NCI-H1694 treated with DMSO at 0.1 percent for 48 hours (cell line): ENCODE data around the gene TXNL4B.
A peak's percentile ranks its signal among the peaks of the same experiment; 100 is the strongest.
"Not testable (repeated sequence)": the region's sequence is repeated elsewhere in the genome, so short reads cannot be mapped to it uniquely, and the experiment has no call there.

Source experiments
- DNase-seq: peaks from one replicate; lab custom pipeline; 2025; lab: John Stamatoyannopoulos, UW

TXNL4B gene

DNA sequence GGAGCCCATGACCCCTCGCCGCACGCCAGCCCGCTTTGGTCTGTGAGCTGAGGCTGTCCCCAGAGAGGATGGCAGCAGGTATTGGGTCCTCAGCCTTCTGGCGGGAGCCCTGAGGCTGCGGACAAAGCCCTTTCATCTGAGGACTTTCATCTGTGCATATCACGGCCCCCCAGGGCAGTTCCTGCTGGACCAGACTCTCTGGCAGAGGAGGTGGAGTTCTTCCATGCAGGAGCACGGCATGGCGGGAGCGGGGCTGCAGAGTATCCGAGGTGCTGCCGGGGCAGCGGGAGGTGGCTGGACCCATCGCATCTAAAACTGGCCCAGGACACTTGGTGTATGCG is 19.0 kb upstream of the TXNL4B start:
- DNase-seq = no peak

- no peak for DNase-seq
These were observed 18.4 kb upstream of the TXNL4B start for GRCh38 chr16:72111657-72112451.

GRCh38 chr16:72110662-72111615 is 17.5 kb upstream of the TXNL4B start:
- DNase-seq = no peak

GRCh38 chr16:72109966-72110530 is 16.6 kb upstream of the TXNL4B start:
- DNase-seq = no peak

- DNase-seq = no peak
These were observed 15.9 kb upstream of the TXNL4B start for GRCh38 chr16:72109300-72109699.

DNA sequence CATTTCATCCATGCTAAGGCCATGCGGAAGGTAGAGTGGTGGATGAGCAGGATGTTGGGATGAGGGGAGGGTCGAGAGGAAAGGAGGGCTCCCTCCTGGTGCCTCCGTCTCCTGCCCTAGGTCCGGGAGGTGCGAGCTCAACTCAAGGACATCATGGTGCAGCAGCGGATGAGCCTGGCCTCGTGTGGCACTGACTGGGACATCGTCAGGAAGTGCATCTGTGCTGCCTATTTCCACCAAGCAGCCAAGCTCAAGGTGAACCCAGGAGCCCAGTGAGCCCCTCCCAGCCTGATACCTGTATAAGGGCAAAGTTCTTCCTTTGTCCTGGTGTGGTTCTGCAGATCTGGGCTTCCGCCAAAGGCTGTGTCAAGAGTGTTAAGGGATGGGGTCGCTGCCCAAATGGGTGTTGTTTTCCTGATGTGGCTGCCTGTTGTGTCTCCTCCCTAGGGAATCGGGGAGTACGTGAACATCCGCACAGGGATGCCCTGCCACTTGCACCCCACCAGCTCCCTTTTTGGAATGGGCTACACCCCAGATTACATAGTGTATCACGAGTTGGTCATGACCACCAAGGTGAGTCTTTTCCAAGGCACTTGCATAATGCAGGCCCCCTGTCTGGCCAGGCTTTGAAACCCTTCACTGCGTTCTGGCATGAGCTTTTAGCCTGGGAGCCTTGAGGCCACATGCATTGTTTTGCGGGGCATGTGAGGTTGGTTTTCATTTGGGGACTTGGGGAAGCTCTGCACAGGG is 15.1 kb upstream of the TXNL4B start:
- no peak for DNase-seq

DNA sequence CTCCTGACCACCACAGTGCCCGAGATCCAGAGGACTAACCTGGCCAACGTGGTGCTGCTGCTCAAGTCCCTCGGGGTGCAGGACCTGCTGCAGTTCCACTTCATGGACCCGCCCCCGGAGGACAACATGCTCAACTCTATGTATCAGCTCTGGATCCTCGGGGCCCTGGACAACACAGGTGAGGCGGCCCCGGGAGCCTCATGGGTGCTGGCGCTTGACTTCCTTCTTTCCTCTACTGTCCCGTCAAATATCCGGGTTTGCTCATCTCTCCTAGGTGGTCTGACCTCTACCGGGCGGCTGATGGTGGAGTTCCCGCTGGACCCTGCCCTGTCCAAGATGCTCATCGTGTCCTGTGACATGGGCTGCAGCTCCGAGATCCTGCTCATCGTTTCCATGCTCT is 14.0 kb upstream of the TXNL4B start:
- no peak for DNase-seq

DNA sequence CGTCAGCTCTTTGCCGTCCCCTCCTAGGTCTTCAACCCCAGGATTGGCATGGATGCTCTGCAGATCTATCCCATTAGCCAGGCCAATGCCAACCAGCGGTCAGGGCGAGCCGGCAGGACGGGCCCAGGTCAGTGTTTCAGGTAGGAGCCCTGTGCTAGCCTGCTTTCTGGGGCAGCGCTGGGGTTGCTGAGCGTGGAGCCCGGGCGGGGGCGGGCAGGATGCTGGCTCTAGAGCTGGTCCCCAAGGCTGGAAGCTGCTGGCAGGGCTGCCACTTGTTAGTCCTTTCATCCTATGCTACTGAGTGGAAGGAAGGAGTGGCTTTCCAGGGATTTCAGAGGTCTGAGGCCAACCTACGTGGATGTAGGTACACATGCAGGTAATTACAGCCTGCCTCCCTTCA is 12.6 kb upstream of the TXNL4B start:
- DNase-seq = no peak

- DNase-seq = no peak
These were observed 11.5 kb upstream of the TXNL4B start for GRCh38 chr16:72104905-72105304.

GRCh38 chr16:72101195-72101594 is 7.8 kb upstream of the TXNL4B start:
- no peak for DNase-seq

- DNase-seq = peak; percentile 46
These were observed 6.0 kb upstream of the TXNL4B start for GRCh38 chr16:72099377-72099818.

- DNase-seq = no peak
These were observed 5.5 kb upstream of the TXNL4B start for GRCh38 chr16:72098936-72099335.

DNA sequence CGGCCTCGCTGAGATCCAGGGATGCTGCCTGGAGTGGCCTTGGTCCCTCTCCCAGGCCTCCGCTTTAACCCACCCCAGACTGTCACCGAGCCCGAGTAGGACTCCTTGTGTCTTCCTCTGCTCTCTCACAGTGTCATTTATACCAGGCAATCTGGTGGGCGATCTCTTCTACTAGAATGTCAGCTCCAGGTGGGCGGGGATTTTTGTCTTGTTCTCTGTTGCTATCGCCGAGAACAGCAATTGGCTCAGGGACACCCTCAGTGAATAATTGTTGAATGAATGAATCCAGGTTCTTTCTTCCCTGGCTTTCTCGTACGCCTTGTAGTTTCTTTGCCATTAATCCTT is 818 bp upstream of the TXNL4B start:
- DNase-seq = no peak

- no peak for DNase-seq
These were observed 480 bp downstream of the TXNL4B start for GRCh38 chr16:72092832-72093447.

GRCh38 chr16:72091217-72091616 is 2.2 kb downstream of the TXNL4B start:
- no peak for DNase-seq

DNA sequence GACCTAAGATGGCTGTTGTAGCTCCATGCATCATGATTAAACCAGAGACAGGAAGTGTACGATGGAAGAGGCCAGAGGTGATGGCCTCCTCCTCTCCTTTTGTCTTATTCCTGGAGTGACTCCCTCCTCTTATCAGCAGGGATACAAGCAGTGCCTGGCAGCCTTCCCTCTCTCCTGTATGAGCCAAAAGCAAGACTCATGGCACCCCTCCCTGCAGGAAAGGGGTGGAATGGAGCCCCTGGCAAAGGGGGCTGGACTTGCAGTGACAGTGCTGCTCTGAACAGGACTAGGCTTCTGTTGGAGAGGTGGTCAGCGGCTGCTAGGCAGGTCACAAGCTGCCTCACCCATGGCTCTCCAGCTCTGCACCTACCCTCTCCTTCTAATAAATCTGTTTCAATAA is 8.4 kb downstream of the TXNL4B start:
- no peak for DNase-seq

DNA sequence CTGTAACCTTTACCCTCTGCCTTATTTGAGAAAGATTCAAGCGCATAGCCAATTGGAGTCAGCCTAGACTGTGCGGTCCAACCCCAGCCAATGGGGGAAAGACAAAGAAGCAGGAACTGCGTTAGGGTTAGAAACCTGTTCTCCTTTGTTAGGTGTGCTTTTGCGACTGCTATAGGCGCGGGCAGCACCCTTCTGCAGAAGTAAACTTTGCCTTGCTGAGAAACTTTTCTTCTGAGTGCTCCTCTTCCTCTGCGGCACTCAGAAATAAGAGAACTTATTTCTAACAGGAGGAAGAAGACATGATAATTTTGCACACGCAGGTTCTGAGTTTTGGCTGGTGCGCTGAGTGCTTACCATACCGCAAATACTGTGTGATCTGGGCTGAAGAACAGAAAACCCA is 9.0 kb downstream of the TXNL4B start:
- DNase-seq = no peak

- DNase-seq = no peak
These were observed 9.5 kb downstream of the TXNL4B start for GRCh38 chr16:72083778-72084404.

DNA sequence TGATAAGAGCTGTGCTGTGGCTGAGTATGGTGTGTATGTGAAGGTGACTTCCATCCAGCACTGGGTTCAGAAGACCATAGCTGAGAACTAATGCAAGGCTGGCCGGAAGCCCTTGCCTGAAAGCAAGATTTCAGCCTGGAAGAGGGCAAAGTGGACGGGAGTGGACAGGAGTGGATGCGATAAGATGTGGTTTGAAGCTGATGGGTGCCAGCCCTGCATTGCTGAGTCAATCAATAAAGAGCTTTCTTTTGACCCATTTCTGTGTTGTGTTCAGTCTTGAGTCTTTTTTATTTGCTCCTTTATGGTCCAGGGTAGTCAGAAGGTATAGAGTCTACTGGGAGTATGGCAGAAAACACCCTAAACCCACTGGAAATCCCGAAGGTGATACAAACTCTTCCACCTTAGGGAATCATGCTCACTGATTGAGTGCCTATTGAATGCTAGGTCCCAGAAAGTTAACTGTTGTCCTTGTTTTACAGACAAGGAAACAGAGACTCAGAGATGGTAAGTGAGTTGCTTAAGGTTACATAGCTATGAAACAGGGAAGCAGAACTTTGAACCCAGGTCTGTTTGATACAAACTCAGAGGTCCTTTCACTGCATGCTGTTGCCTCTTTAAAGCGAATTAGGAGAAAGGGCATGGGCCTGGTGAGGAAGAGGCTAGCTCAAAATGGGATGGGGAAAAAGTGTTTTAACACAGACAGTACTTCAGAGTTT is 16.3 kb downstream of the TXNL4B start:
- not testable (repeated sequence) for DNase-seq

DNA sequence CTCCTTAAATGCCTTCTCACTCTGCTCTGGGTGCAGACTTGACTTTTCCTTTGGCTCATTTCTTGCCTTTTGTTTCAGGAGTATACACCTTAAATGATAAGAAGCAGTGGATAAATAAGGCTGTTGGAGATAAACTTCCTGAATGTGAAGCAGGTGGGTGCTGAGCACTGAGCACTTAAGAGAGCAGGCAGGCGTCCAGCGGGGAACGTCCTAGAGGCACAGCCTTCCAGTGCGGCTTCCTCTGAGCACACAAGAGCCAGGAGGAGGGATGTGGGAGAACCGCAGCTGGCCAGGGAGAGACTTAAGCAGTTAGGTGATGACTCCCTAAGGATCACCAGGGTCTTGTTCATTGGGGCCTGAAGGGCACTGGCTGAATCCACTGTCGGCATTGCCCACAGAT is 18.4 kb downstream of the TXNL4B start:
- DNase-seq = not testable (repeated sequence)
